Neural cell (in vitro differentiated cells): ENCODE results near the gene SLC38A11. TPM values are rescaled to one million over a fixed set of nuclear protein-coding genes. Genes with fewer than 3 reads are reported as not detected.

Source experiments
- H2AFZ ChIP-seq: fragments of 200-600, 300-800 bp; sonication (generic), shearing (Covaris generic); 2 replicates; pipeline ENCODE4 v1.6.0; 2014; ENCODE audit warnings: low read depth, mild to moderate bottlenecking, antibody characterized with exemption, low read length, moderate library complexity
- H3F3A ChIP-seq: fragments of 200-600 bp; shearing (Covaris generic); 2 replicates; pipeline ENCODE4 v1.6.1; 2016; ENCODE audit warnings: mild to moderate bottlenecking, moderate library complexity, mixed read lengths, antibody characterized with exemption, low read length; ENCODE audit not compliant: insufficient read depth, poor library complexity, severe bottlenecking
- H3K27ac ChIP-seq: fragments of 200-600, 300-800 bp; sonication (generic), shearing (Covaris generic); 2 replicates; pipeline ENCODE4 v1.5.1; 2014; ENCODE audit warnings: mild to moderate bottlenecking, low read length, moderate library complexity
- H3K27me3 ChIP-seq: fragments of 300-800, 200-600 bp; sonication (generic), shearing (Covaris generic); 2 replicates; pipeline ENCODE4 v1.6.0; 2014; ENCODE audit warnings: mild to moderate bottlenecking, low read depth, low read length, moderate library complexity; ENCODE audit not compliant: insufficient read depth
- H3K36me3 ChIP-seq: fragments of 300-800, 200-600 bp; sonication (generic), shearing (Covaris generic); 2 replicates; pipeline ENCODE4 v1.5.1; 2014; ENCODE audit warnings: mild to moderate bottlenecking, antibody characterized with exemption, low read length, moderate library complexity; ENCODE audit not compliant: insufficient read depth
- H3K4me2 ChIP-seq: fragments of 300-800, 200-600 bp; sonication (generic), shearing (Covaris generic); 2 replicates; pipeline ENCODE4 v1.6.0; 2014; ENCODE audit warnings: mild to moderate bottlenecking, low read length
- H3K4me3 ChIP-seq: fragments of 300-800, 200-600 bp; sonication (generic), shearing (Covaris generic); 2 replicates; pipeline ENCODE4 v1.5.1; 2014; ENCODE audit warnings: mild to moderate bottlenecking, low read length, moderate library complexity
- H3K79me2 ChIP-seq: fragments of 200-600 bp; shearing (Covaris generic); replicated peaks from 2 replicates; pipeline ENCODE4 v1.6.0; 2014; ENCODE audit warnings: mild to moderate bottlenecking, low read length, moderate library complexity; ENCODE audit not compliant: insufficient read depth
- H3K9ac ChIP-seq: fragments of 300-800, 200-600 bp; sonication (generic), shearing (Covaris generic); 2 replicates; pipeline ENCODE4 v1.6.1; 2016; ENCODE audit warnings: mild to moderate bottlenecking, low read length, mixed read lengths
- H3K9me2 ChIP-seq: fragments of 200-600 bp; shearing (Covaris generic); 2 replicates; pipeline ENCODE4 v1.6.1; 2016; ENCODE audit warnings: mild to moderate bottlenecking, low read length, mixed read lengths; ENCODE audit not compliant: insufficient read depth
- H3K9me3 ChIP-seq: fragments of 200-600, 300-800 bp; sonication (generic), shearing (Covaris generic); 2 replicates; pipeline ENCODE4 v1.6.1; 2016; ENCODE audit warnings: mild to moderate bottlenecking, mixed run types, low read length, moderate library complexity, mixed read lengths
- H4K20me1 ChIP-seq: fragments of 200-600 bp; shearing (Covaris generic); 2 replicates; pipeline ENCODE4 v1.6.1; 2016; ENCODE audit warnings: mild to moderate bottlenecking, mixed run types; ENCODE audit not compliant: insufficient read depth
- CTCF ChIP-seq: fragments of 450-650 bp; IDR thresholded peaks from 2 replicates; pipeline ENCODE4 v1.5.1; 2014; ENCODE audit warnings: antibody characterized with exemption, mild to moderate bottlenecking, moderate library complexity; ENCODE audit not compliant: poor library complexity, severe bottlenecking
- EP300 ChIP-seq: fragments of 450-650 bp; conservative IDR thresholded peaks from 2 replicates; pipeline ENCODE4 v1.6.1; 2014; ENCODE audit warnings: antibody characterized with exemption, mild to moderate bottlenecking, moderate library complexity; ENCODE audit not compliant: poor library complexity, severe bottlenecking
- EZH2 ChIP-seq: fragments of 200-600, 300-800 bp; shearing (Covaris generic), sonication (generic); IDR thresholded peaks from 2 replicates; pipeline ENCODE4 v1.6.1; 2014; ENCODE audit warnings: antibody characterized with exemption, low read length, borderline replicate concordance, mild to moderate bottlenecking; ENCODE audit not compliant: insufficient read depth, poor library complexity, severe bottlenecking
- MXI1 ChIP-seq: fragments of 450-650 bp; conservative IDR thresholded peaks from 2 replicates; pipeline ENCODE4 v1.6.1; 2014; ENCODE audit warnings: antibody characterized with exemption, mild to moderate bottlenecking; ENCODE audit not compliant: poor library complexity, severe bottlenecking
- POLR2AphosphoS5 ChIP-seq: IDR thresholded peaks from 2 replicates; pipeline ENCODE4 v1.6.1; 2012
- RAD21 ChIP-seq: fragments of 450-650 bp; conservative IDR thresholded peaks from 2 replicates; pipeline ENCODE4 v1.6.1; 2014; ENCODE audit warnings: antibody characterized with exemption, mild to moderate bottlenecking, moderate library complexity
- REST ChIP-seq: IDR thresholded peaks from 2 replicates; pipeline ENCODE4 v1.6.1; 2012; ENCODE audit warnings: borderline replicate concordance
- SMC3 ChIP-seq: fragments of 450-650 bp; conservative IDR thresholded peaks from 2 replicates; pipeline ENCODE4 v1.6.1; 2014; ENCODE audit warnings: antibody characterized with exemption, mild to moderate bottlenecking, moderate library complexity; ENCODE audit not compliant: poor library complexity
- TAF1 ChIP-seq: IDR thresholded peaks from 2 replicates; pipeline ENCODE4 v1.6.1; 2012; ENCODE audit warnings: low read depth
- polyA plus RNA-seq: library from polyadenylated mRNA; depleted of rRNA; stranded (reverse); fragments of >200 nt; gene quantifications from 2 replicates; pipeline ENCODE4 v1.2.3, GENCODE V29; 2014

SLC38A11 gene
- polyA plus RNA-seq, 1 donor from 2014 or later = not detected

- Histone ChIP-seq H2AFZ (no peak overlapping the region), H3K27ac (no peak overlapping the region), H3F3A (no peaks in the 10 kb centered on the region), H3K9me2 (no peaks in the 10 kb centered on the region), H3K4me3 (no peak overlapping the region), H4K20me1 (no peaks in the 10 kb centered on the region), H3K9ac (no peak overlapping the region), H3K4me2 (no peak overlapping the region), H3K9me3 (no peaks in the 10 kb centered on the region), H3K79me2 (no peaks in the 10 kb centered on the region), H3K36me3 (no peaks in the 10 kb centered on the region), H3K27me3 (no peaks in the 10 kb centered on the region)
- peak; percentile 68 for TF ChIP-seq SMC3
- TF ChIP-seq TAF1 = no peak
- TF ChIP-seq CTCF = peak; percentile 53
- TF ChIP-seq RAD21 = peak; percentile 60
Measured at GRCh38 chr2:164917296-164917903, 37.9 kb downstream of the SLC38A11 start.

- H3K9me2 ChIP-seq = no peaks in the 10 kb centered on the region
- H2AFZ ChIP-seq = no peak overlapping the region
- H3K36me3 ChIP-seq = no peaks in the 10 kb centered on the region
- no peak overlapping the region for H3K27ac ChIP-seq
- no peaks in the 10 kb centered on the region for H4K20me1 ChIP-seq
- H3F3A ChIP-seq = no peaks in the 10 kb centered on the region
- no peaks in the 10 kb centered on the region for H3K79me2 ChIP-seq
- H3K4me2 ChIP-seq = no peak overlapping the region
- no peaks in the 10 kb centered on the region for H3K27me3 ChIP-seq
- no peak overlapping the region for H3K9ac ChIP-seq
- no peaks in the 10 kb centered on the region for H3K9me3 ChIP-seq
- no peak overlapping the region for H3K4me3 ChIP-seq
- TF ChIP-seq EZH2 (no peak), POLR2AphosphoS5 (no peak), MXI1 (no peak), REST (no peak), SMC3 (no peak), TAF1 (no peak), CTCF (no peak), EP300 (no peak), RAD21 (no peak)
Measured at GRCh38 chr2:164915566-164915965, 39.8 kb downstream of the SLC38A11 start.
